GM23338 (cell line): ENCODE measurements around the gene IGF1R. TPM values are rescaled to one million over a fixed set of nuclear protein-coding genes. Genes with fewer than 3 reads are reported as not detected.

Experiments
- ATAC-seq: fragments of 200-7000 bp; cut with Tn5 transposase; 3 replicates; pipeline ENCODE4 v1.9.1; 2020
- DNase-seq: peaks from one replicate; pipeline ENCODE4 v3.0.0-alpha.2; 2015; ENCODE audit warnings: low spot score
- H2AFZ ChIP-seq: fragments of 200-600 bp; sonication (generic); 2 replicates; pipeline ENCODE4 v1.8.0; 2016; ENCODE audit warnings: antibody characterized with exemption, mild to moderate bottlenecking, moderate library complexity
- H3F3A ChIP-seq: fragments of 200-600 bp; sonication (generic); replicated peaks from 2 replicates; pipeline ENCODE4 v1.8.0; 2017; ENCODE audit warnings: antibody characterized with exemption, mixed run types, low read depth
- H3K27ac ChIP-seq: fragments of 200-600 bp; sonication (generic); 2 replicates; pipeline ENCODE4 v1.6.1; 2016; ENCODE audit warnings: low read depth
- H3K27me3 ChIP-seq: fragments of 200-600 bp; sonication (generic); 2 replicates; pipeline ENCODE4 v1.8.0; 2016; ENCODE audit warnings: mild to moderate bottlenecking, mixed run types, moderate library complexity; ENCODE audit not compliant: insufficient read depth
- H3K36me3 ChIP-seq: fragments of 200-600 bp; sonication (generic); 2 replicates; pipeline ENCODE4 v1.8.0; 2016; ENCODE audit warnings: mild to moderate bottlenecking; ENCODE audit not compliant: insufficient read depth
- H3K4me1 ChIP-seq: fragments of 200-600 bp; sonication (generic); 2 replicates; pipeline ENCODE4 v1.8.0; 2016; ENCODE audit warnings: mild to moderate bottlenecking, moderate library complexity; ENCODE audit not compliant: insufficient read depth
- H3K4me2 ChIP-seq: fragments of 200-600 bp; sonication (generic); 2 replicates; pipeline ENCODE4 v1.7.1; 2017; ENCODE audit warnings: mixed run types
- H3K4me3 ChIP-seq: fragments of 200-600 bp; sonication (generic); 2 replicates; pipeline ENCODE4 v1.6.1; 2016; ENCODE audit warnings: mixed run types
- H3K79me2 ChIP-seq: fragments of 200-600 bp; sonication (generic); replicated peaks from 2 replicates; pipeline ENCODE4 v1.8.0; 2017; ENCODE audit warnings: mild to moderate bottlenecking; ENCODE audit not compliant: insufficient read depth
- H3K9me2 ChIP-seq: fragments of 200-600 bp; sonication (generic); 2 replicates; pipeline ENCODE4 v1.8.0; 2017; ENCODE audit not compliant: insufficient read depth
- H4K20me1 ChIP-seq: fragments of 200-600 bp; sonication (generic); replicated peaks from 2 replicates; pipeline ENCODE4 v1.8.0; 2017; ENCODE audit warnings: mild to moderate bottlenecking; ENCODE audit not compliant: insufficient read depth
- H3K27ac Mint-ChIP-seq: 2 replicates; pipeline ENCODE4 v1.8.0; 2020; ENCODE audit warnings: inconsistent platforms, mild to moderate bottlenecking, moderate library complexity, mixed read lengths
- H3K27me3 Mint-ChIP-seq: 3 replicates; pipeline ENCODE4 v1.8.0; 2022; ENCODE audit warnings: low read depth, mild to moderate bottlenecking, moderate library complexity, mixed read lengths, inconsistent platforms; ENCODE audit not compliant: insufficient read depth, poor library complexity
- H3K36me3 Mint-ChIP-seq: 3 replicates; pipeline ENCODE4 v1.8.0; 2021; ENCODE audit warnings: low read depth, mild to moderate bottlenecking, inconsistent platforms, moderate library complexity, mixed read lengths
- H3K4me1 Mint-ChIP-seq: 3 replicates; pipeline ENCODE4 v1.8.0; 2020; ENCODE audit warnings: mild to moderate bottlenecking, inconsistent platforms, mixed read lengths
- H3K4me3 Mint-ChIP-seq: 3 replicates; pipeline ENCODE4 v1.8.0; 2021; ENCODE audit warnings: moderate library complexity, mild to moderate bottlenecking, inconsistent platforms, mixed read lengths
- H3K9me3 Mint-ChIP-seq: 3 replicates; pipeline ENCODE4 v1.8.0; 2020; ENCODE audit warnings: moderate library complexity, mild to moderate bottlenecking, inconsistent platforms, mixed read lengths
- CREB1 ChIP-seq: fragments of 250-450 bp; sonication (Bioruptor Pico); IDR thresholded peaks from 2 replicates; pipeline ENCODE4 v1.5.0; 2020; ENCODE audit warnings: low read depth, mild to moderate bottlenecking, moderate library complexity
- CTCF ChIP-seq, 2 experiments: fragments of 200-600 bp in 1 of 2; sonication (generic) in 1 of 2; conservative IDR thresholded peaks; 2 replicates each; pipeline versions ENCODE4 v1.5.1 to v1.6.1; 2016 to 2017; ENCODE audit warnings: antibody characterized with exemption in 2 of 2, low read depth in 2 of 2, mild to moderate bottlenecking in 2 of 2, moderate library complexity in 1 of 2
- ETS1 ChIP-seq: IDR thresholded peaks from 2 replicates; pipeline ENCODE4 v1.6.1; 2016; ENCODE audit warnings: antibody characterized with exemption
- EZH2 ChIP-seq: fragments of 200-600 bp; sonication (generic); IDR thresholded peaks from one replicate; pipeline ENCODE4 v1.8.0; 2017; ENCODE audit warnings: antibody characterized with exemption, mild to moderate bottlenecking, low read depth; ENCODE audit not compliant: unreplicated experiment
- EZH2phosphoT487 ChIP-seq: fragments of 200-600 bp; sonication (generic); IDR thresholded peaks from one replicate; pipeline ENCODE4 v1.8.1; 2018; ENCODE audit warnings: antibody characterized with exemption; ENCODE audit not compliant: unreplicated experiment
- JUNB ChIP-seq: IDR thresholded peaks from one replicate; pipeline ENCODE4 v1.6.1; 2016; ENCODE audit warnings: antibody characterized with exemption; ENCODE audit not compliant: unreplicated experiment
- NANOG ChIP-seq: IDR thresholded peaks from 2 replicates; pipeline ENCODE4 v1.6.1; 2016; ENCODE audit warnings: antibody characterized with exemption, borderline replicate concordance
- POLR2AphosphoS5 ChIP-seq: IDR thresholded peaks from 2 replicates; pipeline ENCODE4 v1.6.1; 2016; ENCODE audit warnings: antibody characterized with exemption, low read depth
- REST ChIP-seq: IDR thresholded peaks from one replicate; pipeline ENCODE4 v1.6.1; 2018; ENCODE audit warnings: antibody characterized with exemption; ENCODE audit not compliant: unreplicated experiment
- STAT1 ChIP-seq: IDR thresholded peaks from one replicate; pipeline ENCODE4 v1.6.1; 2016; ENCODE audit warnings: antibody characterized with exemption; ENCODE audit not compliant: unreplicated experiment
- ZNF114 ChIP-seq: fragments of 250-450 bp; sonication (Bioruptor Pico); IDR thresholded peaks from 2 replicates; pipeline ENCODE4 v1.5.0; 2020; ENCODE audit warnings: mild to moderate bottlenecking, moderate library complexity
- polyA plus RNA-seq: library from polyadenylated mRNA; unstranded; fragments of >200 nt; fragmentation: Nextera tagmentation; extraction: Ambion mirVana; gene quantifications from 2 replicates; pipeline ENCODE4 v1.2.1, GENCODE V29; 2016
- total RNA-seq: library from RNA; depleted of rRNA; stranded (reverse); fragments of >200 nt; shearing (Covaris generic); gene quantifications from 2 replicates; pipeline ENCODE4 v1.2.3, GENCODE V29; 2014

The IGF1R gene
- total and polyA plus RNA-seq, 2 experiments from 2014 or later: 20.4 to 92.2 TPM

- Histone ChIP-seq H2AFZ (no peak overlapping the region), H3K4me2 (no peak overlapping the region), H3F3A (no peaks in the 10 kb centered on the region), H4K20me1 (no peaks in the 10 kb centered on the region; the same call in 1 of the 2 replicates), H3K36me3 (peaks cover 21% of the 10 kb centered on the region), H3K27ac (no peak overlapping the region), H3K4me3 (no peak overlapping the region), H3K79me2 (no peaks in the 10 kb centered on the region), H3K27me3 (no peaks in the 10 kb centered on the region), H3K4me1 (no peaks in the 10 kb centered on the region), H3K9me2 (no peaks in the 10 kb centered on the region)
- ATAC-seq: no peak
- DNase-seq: no peak
- Mint-ChIP-seq H3K4me3 (no peak overlapping the region), H3K27me3 (peaks cover 22% of the 10 kb centered on the region), H3K27ac (no peak overlapping the region), H3K36me3 (peaks cover 65% of the 10 kb centered on the region), H3K4me1 (no peaks in the 10 kb centered on the region), H3K9me3 (no peaks in the 10 kb centered on the region; the same call in 1 of the 3 replicates)
- TF ChIP-seq STAT1: no peak
- no peak for TF ChIP-seq ZNF114 (CRISPR knock-in tag)
- TF ChIP-seq POLR2AphosphoS5: no peak
- no peak for TF ChIP-seq ETS1
- no peak for TF ChIP-seq CREB1
- no peak for TF ChIP-seq REST
- no peak for TF ChIP-seq NANOG
- no peak for TF ChIP-seq CTCF (conservative IDR thresholded peaks at IDR 0.05; ENCODE audit: low read depth in 2 of 2)
- no peak for TF ChIP-seq JUNB
- TF ChIP-seq EZH2phosphoT487: no peak
- TF ChIP-seq EZH2: no peak
These were observed 310.7 kb downstream of the IGF1R start for GRCh38 chr15:98958918-98959639.
